ENCODE measurements around the gene LPAR5. TPM values are rescaled to one million over a fixed set of nuclear protein-coding genes. Genes with fewer than 3 reads are reported as not detected.

Gene LPAR5
- total RNA-seq, 1 donor, result not detected

GRCh38 chr12:6640497-6640896, 4.7 kb upstream of the LPAR5 start:
- H3K4me3 ChIP-seq (ENCODE audit: low read depth, low read length), result no peak overlapping the region
- no peak for TF ChIP-seq CTCF (IDR thresholded peaks at IDR 0.05; ENCODE audit: insufficient read depth, low read length)
- DNase-seq (ENCODE audit: low read depth), result no peak

- H3K4me3 ChIP-seq (ENCODE audit: low read depth, low read length), result no peak overlapping the region
- no peak for DNase-seq (ENCODE audit: low read depth)
- TF ChIP-seq CTCF (IDR thresholded peaks at IDR 0.05; ENCODE audit: insufficient read depth, low read length), result no peak
Observed at GRCh38 chr12:6639151-6639801, 3.5 kb upstream of the LPAR5 start.

GRCh38 chr12:6638305-6638704, 2.5 kb upstream of the LPAR5 start:
- no peak overlapping the region for H3K4me3 ChIP-seq (ENCODE audit: low read depth, low read length)
- no peak for TF ChIP-seq CTCF (IDR thresholded peaks at IDR 0.05; ENCODE audit: insufficient read depth, low read length)
- no peak for DNase-seq (ENCODE audit: low read depth)

- TF ChIP-seq CTCF (IDR thresholded peaks at IDR 0.05; ENCODE audit: insufficient read depth, low read length), result no peak
- DNase-seq (ENCODE audit: low read depth), result no peak
- H3K4me3 ChIP-seq (ENCODE audit: low read depth, low read length), result no peak overlapping the region
Observed at GRCh38 chr12:6635375-6635855, 344 bp downstream of the LPAR5 start.

GRCh38 chr12:6632026-6632983, 3.5 kb downstream of the LPAR5 start:
- no peak overlapping the region for H3K4me3 ChIP-seq (ENCODE audit: low read depth, low read length)
- no peak for DNase-seq (ENCODE audit: low read depth)
- TF ChIP-seq CTCF (IDR thresholded peaks at IDR 0.05; ENCODE audit: insufficient read depth, low read length), result no peak

- TF ChIP-seq CTCF (IDR thresholded peaks at IDR 0.05; ENCODE audit: insufficient read depth, low read length), result no peak
- no peak for DNase-seq (ENCODE audit: low read depth)
- H3K4me3 ChIP-seq (ENCODE audit: low read depth, low read length), result no peak overlapping the region
Observed at GRCh38 chr12:6631549-6631961, 4.2 kb downstream of the LPAR5 start.
